ENCODE results near the gene SLC10A3.

DNA sequence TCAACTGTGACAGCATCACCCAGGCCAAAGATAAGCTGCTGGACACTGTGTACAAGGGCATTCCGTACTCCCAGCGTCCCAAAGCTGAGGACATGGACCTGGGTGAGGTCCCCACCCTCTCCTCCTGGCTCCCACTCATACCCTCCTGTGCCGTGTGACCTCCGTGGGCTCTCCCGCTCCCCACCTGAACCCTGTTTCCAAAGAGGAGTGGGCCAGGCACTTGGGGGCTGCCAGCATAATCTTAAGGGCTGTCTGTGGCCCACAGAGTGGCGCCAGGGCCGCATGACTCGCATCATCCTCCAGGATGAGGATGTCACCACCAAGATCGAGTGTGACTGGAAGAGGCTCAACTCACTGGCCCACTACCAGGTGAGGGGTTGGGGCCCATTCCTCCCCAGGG lies 21.3 kb downstream of the SLC10A3 start:
- TF ChIP-seq, protein P1, sequence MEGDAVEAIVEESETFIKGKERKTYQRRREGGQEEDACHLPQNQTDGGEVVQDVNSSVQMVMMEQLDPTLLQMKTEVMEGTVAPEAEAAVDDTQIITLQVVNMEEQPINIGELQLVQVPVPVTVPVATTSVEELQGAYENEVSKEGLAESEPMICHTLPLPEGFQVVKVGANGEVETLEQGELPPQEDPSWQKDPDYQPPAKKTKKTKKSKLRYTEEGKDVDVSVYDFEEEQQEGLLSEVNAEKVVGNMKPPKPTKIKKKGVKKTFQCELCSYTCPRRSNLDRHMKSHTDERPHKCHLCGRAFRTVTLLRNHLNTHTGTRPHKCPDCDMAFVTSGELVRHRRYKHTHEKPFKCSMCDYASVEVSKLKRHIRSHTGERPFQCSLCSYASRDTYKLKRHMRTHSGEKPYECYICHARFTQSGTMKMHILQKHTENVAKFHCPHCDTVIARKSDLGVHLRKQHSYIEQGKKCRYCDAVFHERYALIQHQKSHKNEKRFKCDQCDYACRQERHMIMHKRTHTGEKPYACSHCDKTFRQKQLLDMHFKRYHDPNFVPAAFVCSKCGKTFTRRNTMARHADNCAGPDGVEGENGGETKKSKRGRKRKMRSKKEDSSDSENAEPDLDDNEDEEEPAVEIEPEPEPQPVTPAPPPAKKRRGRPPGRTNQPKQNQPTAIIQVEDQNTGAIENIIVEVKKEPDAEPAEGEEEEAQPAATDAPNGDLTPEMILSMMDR (conservative IDR thresholded peaks at IDR 0.05), result no peak
- TF ChIP-seq EZH2 (IDR thresholded peaks at IDR 0.05; ENCODE audit: low read depth), result no peak
